Fibroblast of peridontal ligament (primary cell): ENCODE data around the gene CDH4.

Source experiments
- DNase-seq: peaks from one replicate; pipeline ENCODE4 v3.0.0-alpha.2; 2010; ENCODE audit errors: extremely low read depth

Gene CDH4

GRCh38 chr20:61650912-61651733 is 399.1 kb downstream of the CDH4 start:
- DNase-seq, result no peak

DNA sequence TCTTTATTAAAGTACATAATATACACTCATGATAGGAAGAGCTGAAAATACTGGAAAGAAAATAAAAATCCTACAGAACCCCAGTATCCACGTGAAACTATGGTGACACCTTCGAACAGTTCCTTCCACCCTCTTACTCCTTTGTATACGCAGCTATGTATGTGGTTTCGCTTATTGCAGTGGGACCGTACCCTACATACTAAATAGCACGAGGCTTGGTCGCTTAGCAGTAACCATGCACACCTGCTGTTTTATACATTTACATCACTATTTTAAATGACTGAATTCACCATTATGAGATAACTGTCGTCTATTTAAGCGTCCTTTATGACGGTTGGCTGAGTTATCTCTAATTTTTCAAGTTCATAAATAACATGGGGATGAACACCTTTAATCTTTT is 400.1 kb downstream of the CDH4 start:
- DNase-seq, result no peak

DNA sequence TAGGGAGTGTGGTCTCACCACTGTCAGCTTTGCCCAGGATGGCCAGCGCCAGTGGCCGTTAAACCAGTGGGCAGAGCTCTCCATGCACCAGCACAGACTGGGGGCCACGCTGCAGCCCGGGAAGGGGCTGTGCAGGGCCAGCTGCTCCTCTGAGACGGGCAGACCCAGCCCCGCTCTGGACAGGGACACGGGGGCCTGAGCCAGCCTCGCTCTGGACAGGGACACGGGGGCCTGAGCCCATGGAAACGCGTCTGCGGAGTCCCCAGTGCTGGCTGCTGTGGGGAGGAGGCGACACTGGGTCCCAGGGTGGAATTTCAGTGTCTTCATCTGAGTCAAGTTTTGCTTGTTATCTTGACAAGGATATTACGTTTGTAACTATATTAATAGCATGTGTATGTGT is 402.7 kb downstream of the CDH4 start:
- no peak for DNase-seq

GRCh38 chr20:61655591-61655990 is 403.5 kb downstream of the CDH4 start:
- no peak for DNase-seq

GRCh38 chr20:61656198-61656597 is 404.1 kb downstream of the CDH4 start:
- DNase-seq, result no peak

DNA sequence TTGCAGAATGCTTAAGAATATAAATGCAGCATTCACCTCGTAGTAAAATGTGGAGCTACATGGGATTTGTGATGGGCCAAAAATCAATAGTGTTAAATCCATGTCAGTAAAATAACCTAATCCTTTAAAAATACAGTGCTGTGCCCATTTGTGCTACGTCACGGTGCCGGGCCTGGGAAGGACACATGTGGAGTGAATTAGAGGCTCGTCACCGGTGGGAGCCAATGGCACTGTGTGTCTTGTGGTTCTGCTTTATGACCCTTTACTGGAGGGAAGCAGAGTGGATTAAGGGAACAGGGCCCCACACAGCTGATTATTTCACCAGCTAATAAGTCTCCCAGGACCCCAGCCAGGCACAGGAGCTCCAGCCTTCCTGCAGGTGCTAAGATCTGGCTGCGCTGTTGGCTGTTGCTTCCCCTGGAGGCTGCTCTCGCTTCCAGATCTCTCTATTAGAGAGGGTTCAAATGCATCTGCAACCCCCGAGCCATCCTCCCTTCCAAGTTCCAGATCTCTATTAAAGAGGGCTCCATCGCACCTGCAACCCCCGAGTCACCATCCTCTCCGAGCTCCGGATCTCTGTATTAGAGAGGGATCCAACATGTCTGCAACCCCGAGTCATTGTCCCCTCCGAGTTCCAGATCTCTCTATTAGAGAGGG is 405.8 kb downstream of the CDH4 start:
- DNase-seq, result no peak

GRCh38 chr20:61658563-61658962 is 406.5 kb downstream of the CDH4 start:
- no peak for DNase-seq

DNA sequence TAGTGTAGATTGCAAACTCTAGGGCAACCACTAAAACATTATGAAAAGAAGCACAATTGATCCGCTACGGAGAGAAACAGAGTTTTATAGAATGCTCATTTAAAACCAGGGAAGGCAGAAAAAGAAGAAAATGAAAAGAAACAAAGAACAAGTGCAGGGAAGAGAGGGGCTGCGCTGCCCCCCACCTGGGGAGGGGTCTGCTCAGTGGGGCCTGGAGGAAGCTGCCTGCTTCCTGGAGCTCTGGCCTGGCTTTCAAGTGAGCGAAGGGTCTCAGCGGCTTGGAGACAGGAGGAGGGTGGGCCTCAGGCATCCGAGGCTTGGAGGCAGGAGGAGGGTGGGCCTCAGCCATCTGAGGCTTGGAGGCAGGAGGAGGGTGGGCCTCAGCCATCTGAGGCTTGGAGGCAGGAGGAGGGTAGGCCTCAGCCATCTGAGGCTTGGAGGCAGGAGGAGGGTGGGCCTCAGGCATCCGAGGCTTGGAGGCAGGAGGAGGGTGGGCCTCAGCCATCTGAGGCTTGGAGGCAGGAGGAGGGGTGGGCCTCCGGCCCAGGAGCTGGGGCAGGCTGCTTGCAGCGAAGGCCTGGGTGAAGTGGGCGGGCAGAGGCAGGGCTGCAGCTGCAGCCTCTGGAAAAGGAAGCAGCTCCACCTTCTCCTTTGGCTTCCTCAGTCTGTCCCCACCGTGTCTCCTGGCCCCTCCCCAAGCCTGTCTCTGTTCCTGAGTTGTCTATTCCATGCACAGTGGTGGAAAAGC is 407.4 kb downstream of the CDH4 start:
- DNase-seq, result no peak

- no peak for DNase-seq
Measured at GRCh38 chr20:61659994-61660346, 407.9 kb downstream of the CDH4 start.

DNA sequence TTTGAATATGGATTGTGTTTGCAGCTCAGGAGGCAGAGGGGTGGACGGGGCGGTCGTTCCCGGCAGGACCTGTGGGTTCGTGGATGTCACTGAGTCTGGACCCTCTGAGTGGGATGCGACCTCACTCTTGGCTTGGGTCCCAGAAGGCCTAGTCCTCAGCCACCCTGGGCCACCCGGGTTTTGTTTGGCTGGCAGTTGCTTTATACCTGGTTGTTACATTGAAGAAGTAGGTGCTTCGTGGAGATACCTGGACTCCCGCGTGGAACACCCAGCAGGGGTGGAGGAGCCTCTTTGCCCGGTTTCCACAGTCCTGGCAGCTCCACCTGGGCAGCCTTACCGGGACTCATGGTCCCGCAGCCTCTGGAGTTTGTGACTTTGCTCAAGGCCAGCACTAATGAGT is 408.5 kb downstream of the CDH4 start:
- no peak for DNase-seq

GRCh38 chr20:61661025-61661424 is 409.0 kb downstream of the CDH4 start:
- DNase-seq, result no peak

DNA sequence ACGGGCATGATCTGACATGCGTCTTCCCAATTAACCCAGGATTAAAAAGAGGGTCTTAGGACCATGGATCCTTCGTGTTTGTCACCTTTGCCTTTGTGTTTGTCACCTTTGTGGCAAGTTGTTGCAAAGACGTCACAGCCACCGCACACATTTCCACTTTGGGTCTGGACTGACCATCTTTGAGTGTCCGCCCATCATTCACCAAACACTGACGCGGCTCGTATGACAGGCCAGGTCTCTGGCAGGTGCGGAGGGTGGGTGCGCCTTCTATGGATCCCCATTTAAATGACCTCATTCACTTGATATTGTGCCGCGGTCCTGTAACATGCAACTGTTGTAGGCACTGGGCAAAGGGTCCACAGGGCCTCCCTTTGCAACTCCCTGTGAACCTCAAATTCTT is 409.5 kb downstream of the CDH4 start:
- no peak for DNase-seq

GRCh38 chr20:61662226-61662967 is 410.3 kb downstream of the CDH4 start:
- DNase-seq, result no peak

- DNase-seq, result no peak
Measured at GRCh38 chr20:61662968-61663331, 410.9 kb downstream of the CDH4 start.

DNA sequence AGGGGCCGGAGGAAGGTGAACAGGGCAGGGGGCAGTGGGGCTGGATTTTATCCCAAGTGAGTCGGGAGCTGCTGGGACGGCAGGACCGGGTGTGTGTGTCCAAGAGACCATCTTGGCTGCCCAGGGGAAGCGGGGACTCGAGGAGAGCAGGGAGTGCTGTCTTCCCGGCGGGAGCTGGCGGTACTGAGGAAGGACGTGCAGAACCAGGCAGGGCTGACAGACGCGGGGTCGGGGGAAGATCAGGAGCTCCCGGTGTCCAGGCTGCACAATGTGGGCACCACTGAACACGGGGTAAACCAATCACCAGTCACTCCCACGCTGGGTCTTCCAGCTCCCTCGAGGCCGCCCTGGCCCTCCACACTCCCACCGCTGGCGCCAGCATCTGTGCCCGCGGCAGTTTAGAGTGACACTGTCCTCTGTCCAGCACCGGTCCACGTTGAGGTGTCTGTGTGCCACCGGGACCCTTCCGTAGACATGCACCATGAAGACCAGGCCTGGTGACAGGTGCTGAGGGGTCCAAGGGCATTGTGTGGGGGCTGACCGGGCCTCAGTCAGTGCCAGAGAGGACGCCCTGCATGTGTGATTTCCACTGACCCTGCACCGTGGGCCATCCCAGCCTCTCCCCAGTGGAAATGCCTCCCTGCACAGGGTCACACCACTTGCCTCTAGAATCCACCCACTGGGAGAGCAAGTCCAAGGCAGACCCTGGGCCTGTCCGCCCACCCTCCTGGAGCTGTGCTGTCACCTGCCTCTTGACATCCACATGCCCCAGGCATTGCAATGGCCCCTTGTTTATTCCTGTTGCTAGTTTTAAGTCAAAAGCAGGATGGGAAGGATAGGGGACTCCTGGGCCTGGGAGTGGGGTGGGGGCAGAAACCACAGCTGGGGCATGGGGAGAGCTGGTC is 411.7 kb downstream of the CDH4 start:
- DNase-seq, result no peak

GRCh38 chr20:61664556-61665320 is 412.7 kb downstream of the CDH4 start:
- no peak for DNase-seq

- no peak for DNase-seq
Measured at GRCh38 chr20:61665528-61666470, 413.7 kb downstream of the CDH4 start.

GRCh38 chr20:61666471-61666832 is 414.4 kb downstream of the CDH4 start:
- no peak for DNase-seq

DNA sequence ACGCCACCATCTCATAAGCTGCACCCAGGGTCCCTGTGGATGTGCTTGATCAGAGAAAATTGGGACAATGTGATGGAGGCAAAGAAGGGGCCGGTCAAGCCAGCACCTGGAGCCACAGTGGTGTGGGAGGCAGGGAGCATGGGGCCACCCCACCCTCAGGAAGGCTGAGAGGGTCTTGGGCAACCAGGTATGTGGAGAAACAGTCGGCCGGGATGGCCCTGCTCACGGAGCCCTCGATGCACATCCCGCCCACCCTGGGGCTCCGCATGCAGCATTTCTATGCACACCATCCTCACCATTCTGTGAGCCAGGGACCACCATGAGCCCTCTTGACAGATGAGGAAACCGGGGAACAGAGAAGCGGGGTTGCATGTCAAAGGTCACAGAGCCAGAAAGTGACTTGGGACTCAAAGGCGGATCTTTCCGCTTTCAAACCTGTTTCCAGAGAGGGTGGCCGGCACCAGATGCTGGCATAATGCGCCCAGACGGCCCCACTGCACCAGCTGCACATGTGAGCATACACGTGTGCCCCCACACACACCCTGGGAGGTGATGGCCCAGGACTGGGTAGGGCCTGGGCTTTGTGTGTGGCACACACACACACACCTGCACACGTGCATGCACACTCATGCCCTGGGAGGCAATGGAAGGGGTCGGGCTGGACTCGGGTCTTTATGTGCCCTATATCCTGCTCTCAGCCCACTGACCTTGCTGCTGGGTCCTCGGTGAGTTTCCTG is 415.2 kb downstream of the CDH4 start:
- DNase-seq, result no peak
